HEK293 (cell line): ENCODE results near the gene SMIM7.

Experiments
- CTCF ChIA-PET: fragments of 350-600 bp; formaldehyde crosslinking; extraction: SDS; loops from one replicate; lab custom pipeline; 2021; ENCODE audit warnings: antibody characterized with exemption; lab: Yijun Ruan, JAX
- POLR2A ChIA-PET: fragments of 300-600 bp; formaldehyde crosslinking; extraction: SDS; loops from one replicate; lab custom pipeline; 2020; ENCODE audit warnings: antibody characterized with exemption, inconsistent platforms; lab: Yijun Ruan, JAX
- H3K27ac ChIP-seq: fragments of 200-500 bp; sonication (Bioruptor generic); 2 replicates; pipeline ENCODE4 v1.5.1; 2014; ENCODE audit warnings: low read depth, low read length, control low read depth, inconsistent platforms; ENCODE audit errors: extremely low read depth
- H3K36me3 ChIP-seq, 2 experiments: fragments of 200-500 bp in 1 of 2; sonication (Bioruptor generic) in 1 of 2; 1 replicate in 1 of 2; 2 replicates in 1 of 2; pipeline ENCODE4 v1.5.1; 2014 to 2017; ENCODE audit warnings: inconsistent platforms in 2 of 2, low read length in 2 of 2; ENCODE audit not compliant: control insufficient read depth in 2 of 2, insufficient read depth in 1 of 2
- H3K4me1 ChIP-seq: fragments of 200-500 bp; sonication (Bioruptor generic); 2 replicates; pipeline ENCODE4 v1.5.1; 2014; ENCODE audit warnings: mild to moderate bottlenecking, low read length, inconsistent platforms; ENCODE audit not compliant: control insufficient read depth, insufficient read depth
- H3K4me3 ChIP-seq: 2 replicates; pipeline ENCODE4 v1.5.1; 2011; ENCODE audit warnings: low read depth, mild to moderate bottlenecking, control low read depth, low read length, moderate library complexity
- H3K9me3 ChIP-seq: fragments of 200-500 bp; sonication (Bioruptor generic); 2 replicates; pipeline ENCODE4 v1.5.1; 2014; ENCODE audit warnings: low read depth, low read length, inconsistent platforms; ENCODE audit not compliant: control insufficient read depth, insufficient read depth
- FEZF1 ChIP-seq: fragments of 450-650 bp; formaldehyde crosslinking; IDR thresholded peaks from 2 replicates; pipeline ENCODE4 v1.5.1; 2016; ENCODE audit warnings: missing biosample characterization, missing genetic modification characterization
- KLF1 ChIP-seq: fragments of 450-650 bp; formaldehyde crosslinking; IDR thresholded peaks from 2 replicates; pipeline ENCODE4 v1.5.1; 2016; ENCODE audit warnings: missing biosample characterization, missing genetic modification characterization
- KLF7 ChIP-seq: fragments of 450-650 bp; formaldehyde crosslinking; IDR thresholded peaks from 2 replicates; pipeline ENCODE4 v1.5.1; 2016; ENCODE audit warnings: missing biosample characterization, missing genetic modification characterization, borderline replicate concordance
- MYNN ChIP-seq: fragments of 450-650 bp; formaldehyde crosslinking; IDR thresholded peaks from 2 replicates; pipeline ENCODE4 v1.5.1; 2016; ENCODE audit warnings: missing biosample characterization, missing genetic modification characterization, borderline replicate concordance
- SALL2 ChIP-seq: fragments of 450-650 bp; formaldehyde crosslinking; IDR thresholded peaks from 2 replicates; pipeline ENCODE4 v1.5.0; 2017; ENCODE audit warnings: missing biosample characterization, mild to moderate bottlenecking, missing genetic modification characterization, borderline replicate concordance
- SP2 ChIP-seq: fragments of 450-650 bp; formaldehyde crosslinking; IDR thresholded peaks from 2 replicates; pipeline ENCODE4 v1.5.1; 2016; ENCODE audit warnings: missing biosample characterization, missing genetic modification characterization
- ZBTB20 ChIP-seq: fragments of 450-650 bp; formaldehyde crosslinking; IDR thresholded peaks from 2 replicates; pipeline ENCODE4 v1.5.1; 2016; ENCODE audit warnings: missing biosample characterization, missing genetic modification characterization
- ZFHX2 ChIP-seq: fragments of 450-650 bp; formaldehyde crosslinking; conservative IDR thresholded peaks from 2 replicates; pipeline ENCODE4 v1.5.1; 2016; ENCODE audit warnings: missing biosample characterization, missing genetic modification characterization
- ZFP3 ChIP-seq: fragments of 450-650 bp; formaldehyde crosslinking; IDR thresholded peaks from 2 replicates; pipeline ENCODE4 v1.5.1; 2016; ENCODE audit warnings: low read depth, missing biosample characterization, missing genetic modification characterization
- ZNF133 ChIP-seq: fragments of 450-650 bp; formaldehyde crosslinking; IDR thresholded peaks from 2 replicates; pipeline ENCODE4 v1.5.1; 2016; ENCODE audit warnings: missing biosample characterization, missing genetic modification characterization
- ZNF155 ChIP-seq: fragments of 450-650 bp; formaldehyde crosslinking; IDR thresholded peaks from 2 replicates; pipeline ENCODE4 v1.5.1; 2016; ENCODE audit warnings: missing biosample characterization, missing genetic modification characterization
- ZNF16 ChIP-seq: fragments of 450-650 bp; formaldehyde crosslinking; IDR thresholded peaks from 2 replicates; pipeline ENCODE4 v1.5.1; 2016; ENCODE audit warnings: low read depth, missing biosample characterization, missing genetic modification characterization
- ZNF23 ChIP-seq: fragments of 450-650 bp; formaldehyde crosslinking; IDR thresholded peaks from 2 replicates; pipeline ENCODE4 v1.5.1; 2016; ENCODE audit warnings: missing biosample characterization, missing genetic modification characterization, borderline replicate concordance
- ZNF350 ChIP-seq: fragments of 450-650 bp; formaldehyde crosslinking; IDR thresholded peaks from 2 replicates; pipeline ENCODE4 v1.5.0; 2017; ENCODE audit warnings: missing biosample characterization, mild to moderate bottlenecking, missing genetic modification characterization
- ZNF416 ChIP-seq: fragments of 450-650 bp; formaldehyde crosslinking; IDR thresholded peaks from 2 replicates; pipeline ENCODE4 v1.5.1; 2016; ENCODE audit warnings: missing biosample characterization, missing genetic modification characterization
- ZNF530 ChIP-seq: fragments of 450-650 bp; formaldehyde crosslinking; IDR thresholded peaks from 2 replicates; pipeline ENCODE4 v1.5.1; 2016; ENCODE audit warnings: low read depth, missing biosample characterization, missing genetic modification characterization
- ZSCAN30 ChIP-seq: fragments of 450-650 bp; IDR thresholded peaks from 2 replicates; pipeline ENCODE4 v1.5.1; 2018; ENCODE audit warnings: missing biosample characterization, mild to moderate bottlenecking, missing genetic modification characterization, moderate library complexity
- TF ChIP-seq, protein P1 (sequence below): fragments of 450-650 bp; formaldehyde crosslinking; conservative IDR thresholded peaks from 2 replicates; pipeline ENCODE4 v1.5.1; 2016; ENCODE audit warnings: low read depth, missing biosample characterization, missing genetic modification characterization
- TF ChIP-seq, protein P2 (sequence below): fragments of 450-650 bp; formaldehyde crosslinking; IDR thresholded peaks from 2 replicates; pipeline ENCODE4 v1.5.1; 2017; ENCODE audit warnings: missing biosample characterization, missing genetic modification characterization

SMIM7 gene

DNA sequence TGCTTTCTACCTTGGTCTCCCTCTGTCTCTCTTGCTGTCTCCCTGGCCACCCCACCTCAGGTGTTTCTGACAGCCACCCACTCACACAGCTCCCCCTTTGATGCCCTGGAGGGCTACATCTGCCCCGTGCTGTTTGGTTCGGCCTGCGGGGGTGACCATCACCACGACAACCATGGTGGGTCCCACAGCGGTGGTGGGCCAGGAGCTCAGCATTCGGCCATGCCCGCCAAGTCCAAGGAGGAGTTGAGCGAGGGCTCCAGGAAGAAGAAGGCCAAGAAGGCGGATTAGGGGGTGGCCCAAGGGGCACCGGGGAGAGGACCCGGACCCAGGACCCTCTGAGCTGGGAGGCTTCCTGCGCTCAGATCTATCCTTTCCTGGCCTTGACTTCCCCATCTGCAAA, 28.1 kb upstream of the SMIM7 start:
- no peaks in the 10 kb centered on the region for H3K9me3 ChIP-seq
- no peaks in the 10 kb centered on the region for H3K36me3 ChIP-seq
- no peak overlapping the region for H3K27ac ChIP-seq
- H3K4me1 ChIP-seq, result no peaks in the 10 kb centered on the region
- TF ChIP-seq SP2 (tag by site-specific recombination) (no peak), KLF7 (tag by site-specific recombination) (no peak), ZNF155 (no peak)
- TF ChIP-seq, all 188 proteins: peak for 0
- POLR2A ChIA-PET, result interaction anchor here (0.7 kb wide), 1 partner anchor 1163 kb away, joined by 4 read pairs; no protein-coding TSS in a partner anchor
- H3K4me3 ChIP-seq, result no peak overlapping the region
- CTCF ChIA-PET, result no interaction called here

DNA sequence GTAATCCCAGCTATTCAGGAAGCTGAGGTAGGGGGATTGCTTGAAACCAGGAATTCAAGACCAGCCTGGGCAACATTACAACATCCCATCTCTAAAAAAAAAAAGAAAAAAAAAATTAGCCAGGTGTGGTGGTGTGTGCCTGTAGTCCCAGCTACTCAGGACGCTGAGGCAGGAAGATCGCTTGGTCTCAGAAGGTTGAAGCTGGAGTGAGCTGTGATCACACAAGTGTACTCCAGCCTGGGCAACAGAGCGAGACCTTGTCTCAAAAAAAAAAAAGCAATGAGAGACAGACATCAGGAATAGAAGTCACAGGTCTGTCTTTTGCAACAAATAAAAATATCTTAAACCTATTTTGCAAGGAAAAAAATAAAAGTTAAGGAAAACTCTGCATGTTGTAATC, 24.3 kb upstream of the SMIM7 start:
- H3K4me3 ChIP-seq, result no peak overlapping the region
- peaks cover 0 to 21% of the 10 kb centered on the region in 2 experiments; a peak in 1 of 3 replicates for H3K36me3 ChIP-seq
- no peak overlapping the region for H3K27ac ChIP-seq
- H3K9me3 ChIP-seq, result no peaks in the 10 kb centered on the region
- CTCF ChIA-PET, result interaction anchor here (0.6 to 0.7 kb wide), 3 partner anchors 20 to 265 kb away, joined by 3 to 5 read pairs (median 4); no protein-coding TSS in a partner anchor
- TF ChIP-seq ZNF416 (no peak), ZNF530 (tag by site-specific recombination) (no peak), KLF1 (tag by site-specific recombination) (no peak), SALL2 (no peak), ZBTB20 (tag by site-specific recombination) (no peak), MYNN (no peak), ZNF133 (tag by site-specific recombination) (no peak), FEZF1 (tag by site-specific recombination) (no peak), ZFHX2 (tag by site-specific recombination) (no peak), ZNF23 (tag by site-specific recombination) (no peak), ZNF350 (tag by site-specific recombination) (no peak), ZSCAN30 (tag by site-specific recombination) (no peak)
- TF ChIP-seq, protein P1, sequence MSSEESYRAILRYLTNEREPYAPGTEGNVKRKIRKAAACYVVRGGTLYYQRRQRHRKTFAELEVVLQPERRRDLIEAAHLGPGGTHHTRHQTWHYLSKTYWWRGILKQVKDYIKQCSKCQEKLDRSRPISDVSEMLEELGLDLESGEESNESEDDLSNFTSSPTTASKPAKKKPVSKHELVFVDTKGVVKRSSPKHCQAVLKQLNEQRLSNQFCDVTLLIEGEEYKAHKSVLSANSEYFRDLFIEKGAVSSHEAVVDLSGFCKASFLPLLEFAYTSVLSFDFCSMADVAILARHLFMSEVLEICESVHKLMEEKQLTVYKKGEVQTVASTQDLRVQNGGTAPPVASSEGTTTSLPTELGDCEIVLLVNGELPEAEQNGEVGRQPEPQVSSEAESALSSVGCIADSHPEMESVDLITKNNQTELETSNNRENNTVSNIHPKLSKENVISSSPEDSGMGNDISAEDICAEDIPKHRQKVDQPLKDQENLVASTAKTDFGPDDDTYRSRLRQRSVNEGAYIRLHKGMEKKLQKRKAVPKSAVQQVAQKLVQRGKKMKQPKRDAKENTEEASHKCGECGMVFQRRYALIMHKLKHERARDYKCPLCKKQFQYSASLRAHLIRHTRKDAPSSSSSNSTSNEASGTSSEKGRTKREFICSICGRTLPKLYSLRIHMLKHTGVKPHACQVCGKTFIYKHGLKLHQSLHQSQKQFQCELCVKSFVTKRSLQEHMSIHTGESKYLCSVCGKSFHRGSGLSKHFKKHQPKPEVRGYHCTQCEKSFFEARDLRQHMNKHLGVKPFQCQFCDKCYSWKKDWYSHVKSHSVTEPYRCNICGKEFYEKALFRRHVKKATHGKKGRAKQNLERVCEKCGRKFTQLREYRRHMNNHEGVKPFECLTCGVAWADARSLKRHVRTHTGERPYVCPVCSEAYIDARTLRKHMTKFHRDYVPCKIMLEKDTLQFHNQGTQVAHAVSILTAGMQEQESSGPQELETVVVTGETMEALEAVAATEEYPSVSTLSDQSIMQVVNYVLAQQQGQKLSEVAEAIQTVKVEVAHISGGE (tag by site-specific recombination), result no peak
- TF ChIP-seq, protein P2, sequence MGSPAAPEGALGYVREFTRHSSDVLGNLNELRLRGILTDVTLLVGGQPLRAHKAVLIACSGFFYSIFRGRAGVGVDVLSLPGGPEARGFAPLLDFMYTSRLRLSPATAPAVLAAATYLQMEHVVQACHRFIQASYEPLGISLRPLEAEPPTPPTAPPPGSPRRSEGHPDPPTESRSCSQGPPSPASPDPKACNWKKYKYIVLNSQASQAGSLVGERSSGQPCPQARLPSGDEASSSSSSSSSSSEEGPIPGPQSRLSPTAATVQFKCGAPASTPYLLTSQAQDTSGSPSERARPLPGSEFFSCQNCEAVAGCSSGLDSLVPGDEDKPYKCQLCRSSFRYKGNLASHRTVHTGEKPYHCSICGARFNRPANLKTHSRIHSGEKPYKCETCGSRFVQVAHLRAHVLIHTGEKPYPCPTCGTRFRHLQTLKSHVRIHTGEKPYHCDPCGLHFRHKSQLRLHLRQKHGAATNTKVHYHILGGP, result no peak
- POLR2A ChIA-PET, result interaction anchor here (0.7 kb wide), 2 partner anchors 26 to 266 kb away, joined by 3 read pairs; no protein-coding TSS in a partner anchor
- no peaks in the 10 kb centered on the region for H3K4me1 ChIP-seq

DNA sequence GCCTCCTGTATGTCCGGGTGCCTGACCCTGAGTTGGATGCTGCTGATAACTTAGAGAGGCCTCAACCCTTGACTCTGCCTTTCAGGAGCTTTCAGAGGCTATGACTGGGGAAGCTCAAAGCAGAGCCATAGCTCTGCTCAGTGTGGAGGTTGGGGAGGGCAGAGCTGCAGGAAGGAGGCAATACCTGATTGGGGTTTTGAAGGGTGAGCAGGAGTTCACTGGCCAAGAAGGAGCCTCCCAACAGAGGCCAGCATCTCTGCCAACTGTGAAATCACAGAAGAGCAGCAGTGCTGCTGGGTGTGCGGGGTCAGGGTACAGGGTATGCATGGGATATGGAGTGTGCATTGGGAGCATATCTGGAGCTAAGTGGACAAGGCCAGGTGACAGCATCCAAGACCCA, 22.6 kb upstream of the SMIM7 start:
- POLR2A ChIA-PET, result interaction anchor here (0.8 kb wide), 1 partner anchor 16 kb away, joined by 3 read pairs; no protein-coding TSS in a partner anchor
- CTCF ChIA-PET, result interaction anchor here (0.7 kb wide), 1 partner anchor 158 kb away, joined by 5 read pairs; no protein-coding TSS in a partner anchor
- Histone ChIP-seq H3K36me3 (peaks cover 0 to 21% of the 10 kb centered on the region in 2 experiments; a peak in 1 of 3 replicates), H3K27ac (no peak overlapping the region), H3K4me1 (no peaks in the 10 kb centered on the region), H3K9me3 (no peaks in the 10 kb centered on the region), H3K4me3 (no peak overlapping the region)
- no peak for TF ChIP-seq ZNF16 (tag by site-specific recombination)
- TF ChIP-seq ZFP3 (tag by site-specific recombination), result peak; percentile 83
